SK-N-SH (cell line): Measurements from ENCODE around the gene LPAR1.
A peak's percentile ranks its signal among the peaks of the same experiment; 100 is the strongest.

Experiments
- CTCF ChIP-seq: fragments of 200-600 bp; sonication (generic); IDR thresholded peaks from 2 replicates; pipeline ENCODE4 v1.6.1; 2017; ENCODE audit warnings: antibody characterized with exemption, mild to moderate bottlenecking, moderate library complexity
- EP300 ChIP-seq, 2 experiments: IDR thresholded peaks; 2 replicates each; pipeline versions ENCODE4 v1.4.0 to v1.6.1; 2012; ENCODE audit warnings: borderline replicate concordance in 1 of 2, low read depth in 1 of 2, low read length in 1 of 2

GRCh38 chr9:110835859-110836271 lies 202.4 kb downstream of the LPAR1 start:
- TF ChIP-seq EP300 (IDR thresholded peaks at IDR 0.05; ENCODE audit: borderline replicate concordance in 1 of 2, low read depth in 1 of 2, low read length in 1 of 2), result 0 out of 4 replicates have a peak, but pooled peaks of 1 of the 2 experiments have one; percentile 14
- no peak for TF ChIP-seq CTCF
